Central memory CD8-positive, alpha-beta T cell (primary cell): Measurements from ENCODE around the gene DEAF1.

Experiments
- ATAC-seq: fragments of 150-1000 bp; cut with Tn5 transposase; replicated peaks from 2 replicates; pipeline ENCODE4 v1.10.0; 2022; ENCODE audit warnings: mild to moderate bottlenecking, moderate FRiP score, moderate number of reproducible peaks; ENCODE audit not compliant: poor library complexity, severe bottlenecking; ENCODE audit errors: extremely low read depth
- DNase-seq, 2 donors: peaks; one replicate each; pipeline ENCODE4 v3.0.0; 2021; ENCODE audit warnings: low spot score in 2 of 2
- H3K27ac Mint-ChIP-seq: one replicate; pipeline ENCODE4 v1.8.0; 2022; ENCODE audit warnings: low read depth, mild to moderate bottlenecking, moderate library complexity, mixed read lengths
- H3K27me3 Mint-ChIP-seq: one replicate; pipeline ENCODE4 v1.8.0; 2022; ENCODE audit warnings: mixed read lengths
- H3K36me3 Mint-ChIP-seq: one replicate; pipeline ENCODE4 v1.8.0; 2022; ENCODE audit warnings: mild to moderate bottlenecking, moderate library complexity, mixed read lengths; ENCODE audit not compliant: insufficient read depth
- H3K4me1 Mint-ChIP-seq: one replicate; pipeline ENCODE4 v1.8.0; 2022; ENCODE audit warnings: mixed read lengths
- H3K4me3 Mint-ChIP-seq: one replicate; pipeline ENCODE4 v1.8.0; 2022; ENCODE audit warnings: mild to moderate bottlenecking, moderate library complexity, mixed read lengths
- H3K9me3 Mint-ChIP-seq: one replicate; pipeline ENCODE4 v1.8.0; 2022; ENCODE audit warnings: mixed read lengths

Gene DEAF1

GRCh38 chr11:719214-720016 lies 24.4 kb upstream of the DEAF1 start:
- H3K4me1 Mint-ChIP-seq: peaks cover 15% of the 10 kb centered on the region
- DNase-seq: no peak
- H3K27me3 Mint-ChIP-seq: peaks cover 49% of the 10 kb centered on the region
- H3K9me3 Mint-ChIP-seq: no peaks in the 10 kb centered on the region
- no peak for ATAC-seq
- H3K27ac Mint-ChIP-seq: no peak overlapping the region
- H3K36me3 Mint-ChIP-seq: peaks cover 4% of the 10 kb centered on the region
- H3K4me3 Mint-ChIP-seq: peak overlapping the region; percentile 54

- no peaks in the 10 kb centered on the region for H3K9me3 Mint-ChIP-seq
- ATAC-seq (no peak), DNase-seq (no peak)
- peaks cover 12% of the 10 kb centered on the region for H3K4me1 Mint-ChIP-seq
- H3K27ac Mint-ChIP-seq: no peak overlapping the region
- no peaks in the 10 kb centered on the region for H3K36me3 Mint-ChIP-seq
- no peak overlapping the region for H3K4me3 Mint-ChIP-seq
- peaks cover 43% of the 10 kb centered on the region for H3K27me3 Mint-ChIP-seq
Observed at GRCh38 chr11:714436-714835, 19.4 kb upstream of the DEAF1 start.

- no peaks in the 10 kb centered on the region for H3K9me3 Mint-ChIP-seq
- peaks cover 2% of the 10 kb centered on the region for H3K36me3 Mint-ChIP-seq
- no peak overlapping the region for H3K27ac Mint-ChIP-seq
- H3K4me1 Mint-ChIP-seq: peaks cover 12% of the 10 kb centered on the region
- ATAC-seq: no peak
- no peak overlapping the region for H3K4me3 Mint-ChIP-seq
- DNase-seq: no peak
- H3K27me3 Mint-ChIP-seq: peaks cover 41% of the 10 kb centered on the region
Observed at GRCh38 chr11:709109-709997, 14.3 kb upstream of the DEAF1 start.

GRCh38 chr11:708511-708910 lies 13.5 kb upstream of the DEAF1 start:
- peaks cover 33% of the 10 kb centered on the region for H3K27me3 Mint-ChIP-seq
- DNase-seq (no peak), ATAC-seq (no peak)
- H3K27ac Mint-ChIP-seq: no peak overlapping the region
- peaks cover 12% of the 10 kb centered on the region for H3K4me1 Mint-ChIP-seq
- peaks cover 2% of the 10 kb centered on the region for H3K36me3 Mint-ChIP-seq
- H3K9me3 Mint-ChIP-seq: no peaks in the 10 kb centered on the region
- H3K4me3 Mint-ChIP-seq: no peak overlapping the region

GRCh38 chr11:707817-708420 lies 12.9 kb upstream of the DEAF1 start:
- DNase-seq (no peak), ATAC-seq (no peak)
- Mint-ChIP-seq H3K36me3 (peaks cover 2% of the 10 kb centered on the region), H3K27ac (no peak overlapping the region), H3K4me3 (no peak overlapping the region), H3K27me3 (peaks cover 31% of the 10 kb centered on the region), H3K9me3 (no peaks in the 10 kb centered on the region), H3K4me1 (peaks cover 12% of the 10 kb centered on the region)

GRCh38 chr11:706957-707816 lies 12.2 kb upstream of the DEAF1 start:
- ATAC-seq (no peak), DNase-seq (no peak)
- H3K9me3 Mint-ChIP-seq: no peaks in the 10 kb centered on the region
- H3K36me3 Mint-ChIP-seq: peaks cover 2% of the 10 kb centered on the region
- peaks cover 31% of the 10 kb centered on the region for H3K27me3 Mint-ChIP-seq
- H3K27ac Mint-ChIP-seq: no peak overlapping the region
- peaks cover 12% of the 10 kb centered on the region for H3K4me1 Mint-ChIP-seq
- no peak overlapping the region for H3K4me3 Mint-ChIP-seq

GRCh38 chr11:706439-706956 lies 11.5 kb upstream of the DEAF1 start:
- Mint-ChIP-seq H3K27me3 (peaks cover 29% of the 10 kb centered on the region), H3K9me3 (no peaks in the 10 kb centered on the region), H3K4me1 (peaks cover 12% of the 10 kb centered on the region), H3K36me3 (peaks cover 3% of the 10 kb centered on the region), H3K4me3 (no peak overlapping the region), H3K27ac (no peak overlapping the region)
- ATAC-seq (no peak), DNase-seq (no peak)

- ATAC-seq: peak; percentile 37
- no peak for DNase-seq
- no peak within 1 kb of the TSS for H3K27ac Mint-ChIP-seq
- peaks cover 5% of the 10 kb centered on the region for H3K36me3 Mint-ChIP-seq
- peaks cover 6% of the 10 kb centered on the region for H3K4me1 Mint-ChIP-seq
- H3K4me3 Mint-ChIP-seq: peak within 1 kb of the TSS; percentile 37
- H3K9me3 Mint-ChIP-seq: no peaks in the 10 kb centered on the region
- peaks cover 22% of the 10 kb centered on the region for H3K27me3 Mint-ChIP-seq
Observed at GRCh38 chr11:705646-706438, 10.8 kb upstream of the DEAF1 start, which contains the start of gene EPS8L2. EPS8L2 (plus strand) TSS chr11:706231; CDS start chr11:709408, 3,177 bp downstream.

- DNase-seq (no peak), ATAC-seq (no peak)
- Mint-ChIP-seq H3K4me1 (no peaks in the 10 kb centered on the region), H3K9me3 (no peaks in the 10 kb centered on the region), H3K27ac (no peak overlapping the region), H3K4me3 (peak overlapping the region; percentile 37), H3K27me3 (peaks cover 14% of the 10 kb centered on the region), H3K36me3 (peaks cover 5% of the 10 kb centered on the region)
Observed at GRCh38 chr11:704781-705645, 10.0 kb upstream of the DEAF1 start.

GRCh38 chr11:704228-704674 lies 9.2 kb upstream of the DEAF1 start:
- Mint-ChIP-seq H3K27me3 (peaks cover 14% of the 10 kb centered on the region), H3K27ac (no peak overlapping the region), H3K9me3 (no peaks in the 10 kb centered on the region), H3K4me1 (no peaks in the 10 kb centered on the region), H3K36me3 (peaks cover 5% of the 10 kb centered on the region), H3K4me3 (no peak overlapping the region)
- DNase-seq (no peak), ATAC-seq (no peak)
